K562 (cell line): Measurements from ENCODE around the gene FGGY. TPM values are rescaled to one million over a fixed set of nuclear protein-coding genes. Genes with fewer than 3 reads are reported as not detected.

Experiments
- ATAC-seq: fragments of 200-7000 bp; cut with Tn5 transposase; 3 replicates; pipeline ENCODE4 v1.9.1; 2020; ENCODE audit warnings: moderate library complexity
- BruUV-seq: library from RNA; stranded (reverse); fragments of 400-500 nt; replicated peaks from 2 replicates; lab custom pipeline; 2021; lab: Mats Ljungman, UMichigan
- CTCF ChIA-PET: fragments of 300-600 bp; formaldehyde crosslinking; extraction: SDS; loops from one replicate; lab custom pipeline; 2021; ENCODE audit warnings: low intra/inter-chr PET ratio; lab: Yijun Ruan, JAX
- POLR2A ChIA-PET: fragments of 300-600, 350-650 bp; sonication (Branson Sonifier 250); formaldehyde crosslinking; extraction: SDS; loops from one replicate; lab custom pipeline; 2021; ENCODE audit warnings: antibody characterized with exemption, inconsistent platforms; lab: Yijun Ruan, JAX
- DNase-seq, 4 experiments: peaks; one replicate each; pipeline versions ENCODE4 v3.0.0 to v3.0.0-alpha.2; 2011 to 2018; ENCODE audit warnings: low spot score in 3 of 4, mixed read lengths in 3 of 4; ENCODE audit errors: extremely low read depth in 1 of 4
- FAIRE-seq: peaks from 2 replicates; lab custom pipeline; 2011; peaks lifted over from hg19 to GRCh38; lab: Jason Lieb, UNC
- H2AFZ ChIP-seq: 2 replicates; pipeline ENCODE4 v1.6.0; 2011; ENCODE audit warnings: low read depth, low read length, control low read depth, inconsistent platforms
- H3K27ac ChIP-seq: fragments of 200-600 bp; 3 replicates; pipeline ENCODE4 v1.8.0; 2011; ENCODE audit warnings: low read depth, mild to moderate bottlenecking, control low read depth, inconsistent platforms, low read length, moderate library complexity, mixed read lengths; ENCODE audit errors: extremely low read depth
- H3K27me3 ChIP-seq, 2 experiments: fragments of 300-600 bp in 1 of 2; 2 replicates in 1 of 2; 3 replicates in 1 of 2; pipeline versions ENCODE4 v1.6.0 to v1.8.0; 2011; ENCODE audit warnings: inconsistent platforms in 2 of 2, low read length in 2 of 2, mild to moderate bottlenecking in 1 of 2, mixed read lengths in 1 of 2, moderate library complexity in 1 of 2; ENCODE audit not compliant: control insufficient read depth in 2 of 2, insufficient read depth in 2 of 2
- H3K36me3 ChIP-seq: fragments of 300-600 bp; 3 replicates; pipeline ENCODE4 v1.8.0; 2011; ENCODE audit warnings: mild to moderate bottlenecking, low read length, inconsistent platforms; ENCODE audit not compliant: control insufficient read depth, insufficient read depth
- H3K4me1 ChIP-seq, 2 experiments: fragments of 200-600 bp in 1 of 2; replicated peaks in 1 of 2; 2 replicates in 1 of 2; 3 replicates in 1 of 2; pipeline versions ENCODE4 v1.5.1 to v1.8.0; 2011; ENCODE audit warnings: inconsistent platforms in 2 of 2, low read length in 2 of 2, mild to moderate bottlenecking in 1 of 2, mixed read lengths in 1 of 2, moderate library complexity in 1 of 2; ENCODE audit not compliant: control insufficient read depth in 2 of 2, insufficient read depth in 2 of 2
- H3K4me2 ChIP-seq: 2 replicates; pipeline ENCODE4 v1.6.1; 2011; ENCODE audit warnings: low read length, control low read depth, inconsistent platforms, mixed read lengths; ENCODE audit not compliant: insufficient read depth
- H3K4me3 ChIP-seq: fragments of 200-600 bp; sonication (generic), shearing (Covaris generic); 2 replicates; pipeline ENCODE4 v1.5.1; 2016; ENCODE audit warnings: control low read depth, inconsistent platforms
- H3K79me2 ChIP-seq: fragments of 200-600 bp; 3 replicates; pipeline ENCODE4 v1.8.0; 2011; ENCODE audit warnings: low read length, inconsistent platforms; ENCODE audit not compliant: control insufficient read depth, insufficient read depth
- H3K9ac ChIP-seq, 2 experiments: 2 replicates each; pipeline versions ENCODE4 v1.6.0 to v1.6.1; 2011; ENCODE audit warnings: low read depth in 2 of 2, low read length in 2 of 2, control low read depth in 1 of 2, inconsistent platforms in 1 of 2, mild to moderate bottlenecking in 1 of 2, mixed read lengths in 1 of 2; ENCODE audit not compliant: insufficient read depth in 1 of 2
- H3K9me1 ChIP-seq: one replicate; pipeline ENCODE4 v1.6.0; 2011; ENCODE audit warnings: inconsistent platforms, mild to moderate bottlenecking, low read length, moderate library complexity; ENCODE audit not compliant: control insufficient read depth, insufficient read depth
- H3K9me3 ChIP-seq: replicated peaks from 2 replicates; pipeline ENCODE4 v1.5.1; 2011; ENCODE audit warnings: low read depth, low read length, inconsistent platforms; ENCODE audit not compliant: control insufficient read depth, insufficient read depth
- H4K20me1 ChIP-seq: replicated peaks from 2 replicates; pipeline ENCODE4 v1.6.1; 2011; ENCODE audit warnings: low read length, inconsistent platforms, mixed read lengths; ENCODE audit not compliant: control insufficient read depth, insufficient read depth
- HNRNPK ChIP-seq: fragments of 200-400 bp; formaldehyde crosslinking; IDR thresholded peaks from one replicate; pipeline ENCODE4 v1.6.1; 2018; ENCODE audit warnings: mild to moderate bottlenecking, low read depth, low read length; ENCODE audit not compliant: poor library complexity, severe bottlenecking
- JUND ChIP-seq, 2 experiments: IDR thresholded peaks; 2 replicates in 1 of 2; 3 replicates in 1 of 2; pipeline ENCODE4 v1.6.1; 2011; ENCODE audit warnings: borderline replicate concordance in 2 of 2, low read depth in 2 of 2, low read length in 2 of 2, improper control_type of control experiment in 1 of 2, missing biosample characterization in 1 of 2, missing genetic modification characterization in 1 of 2, missing genetic modification reagents in 1 of 2
- NFATC3 ChIP-seq: fragments of 450-650 bp; IDR thresholded peaks from 2 replicates; pipeline ENCODE4 v1.6.1; 2017; ENCODE audit warnings: mild to moderate bottlenecking
- ZFP36 ChIP-seq: fragments of 150-350 bp; IDR thresholded peaks from 2 replicates; pipeline ENCODE4 v1.6.1; 2018; ENCODE audit warnings: low read length, low read depth; ENCODE audit not compliant: partially characterized antibody
- ZNF324 ChIP-seq: fragments of 250-450 bp; sonication (Bioruptor Pico); IDR thresholded peaks from 2 replicates; pipeline ENCODE4 v1.4.0; 2020; ENCODE audit warnings: mild to moderate bottlenecking
- WGBS: fragments of 100-300 bp; shearing (Covaris generic); methylation state at CpG from one replicate; pipeline ENCODE4 v1.1.6; 2016; ENCODE audit warnings: low coverage, mixed read lengths; ENCODE audit not compliant: insufficient coverage; ENCODE audit errors: missing lambda C conversion rate; 5-methylcytosine and 5-hydroxymethylcytosine counted together
- in situ Hi-C: fragments of 300-500 bp; cut with MboI; formaldehyde crosslinking; loops from 4 replicates; pipeline ENCODE4 v1.15.0; 2018; ENCODE audit warnings: inconsistent platforms, mixed read lengths
- intact Hi-C: fragments of 100-400 bp; cut with micrococcal nuclease; formaldehyde crosslinking; loops from 2 replicates; pipeline ENCODE4 v1.14.2; 2022
- polyA plus RNA-seq, 8 experiments: library from polyadenylated mRNA; depleted of rRNA in 4 of 8; stranded (reverse) in 5 of 8; unstranded in 3 of 8; fragments of >200 nt; fragmentation: Nextera tagmentation in 2 of 8; fragmentation: Illumina TruSeq in 1 of 8; extraction: Ambion mirVana in 2 of 8; extraction: Trizol in 1 of 8; gene quantifications; 2 replicates each; pipeline versions ENCODE4 v1.2.1 to v1.2.3, GENCODE V29; 2011 to 2014; ENCODE audit warnings: inconsistent platforms in 1 of 8, missing spikeins in 1 of 8
- total RNA-seq, 7 experiments: library from RNA; depleted of rRNA in 6 of 7; stranded (reverse); fragments of >200 nt in 6 of 7; fragmentation: Illumina TruSeq in 2 of 7; extraction: Trizol in 2 of 7; gene quantifications; 2 replicates each; pipeline versions ENCODE4 v1.2.1 to v1.2.3, GENCODE V29; 2011 to 2021; ENCODE audit warnings: low replicate concordance in 1 of 7

Gene FGGY
- total and polyA plus RNA-seq, 9 of the 15 experiments (the other 6 are each of a cell fraction or from before 2014, with no cell fraction given) = 9.7 to 19.2 (median 12.6) TPM

DNA sequence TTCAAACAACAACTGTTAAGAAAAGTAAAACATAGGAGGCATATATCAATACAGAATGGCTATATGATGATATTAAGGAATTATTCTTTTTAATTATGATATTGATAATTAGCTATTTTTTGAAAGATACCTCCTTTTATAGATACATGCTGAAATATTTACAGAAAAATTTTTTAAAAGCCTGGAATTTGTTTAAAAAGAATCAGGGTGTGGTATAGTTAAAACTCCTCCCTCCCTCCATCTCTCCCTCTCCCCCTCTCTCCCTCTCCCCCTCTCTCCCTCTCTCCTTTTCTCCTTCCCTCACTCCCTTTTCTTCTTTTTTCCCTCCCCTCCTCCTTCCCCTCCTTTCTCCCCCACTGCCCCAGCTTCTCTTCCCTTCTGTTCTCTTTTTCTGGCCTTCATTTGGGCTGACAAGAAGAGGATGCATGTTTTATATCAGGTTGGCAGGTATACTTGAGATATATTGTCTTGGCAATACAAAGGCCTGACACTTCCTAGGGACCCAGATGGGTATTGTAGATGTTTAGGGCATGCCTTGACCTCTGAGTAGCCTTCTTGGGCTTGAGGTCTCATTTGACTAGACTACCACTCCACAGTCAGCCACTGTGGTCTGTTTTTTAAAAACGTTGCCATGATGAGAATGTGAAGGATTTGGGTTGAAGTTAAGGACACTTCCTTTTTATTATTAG is 124.5 kb downstream of the FGGY start:
- ATAC-seq (no peak), DNase-seq (no peak), FAIRE-seq (no peak)
- Histone ChIP-seq H3K9me3 (no peaks in the 10 kb centered on the region), H3K79me2 (no peaks in the 10 kb centered on the region), H3K4me1 (no peaks in the 10 kb centered on the region; a peak in 1 of 5 replicates), H4K20me1 (no peaks in the 10 kb centered on the region), H3K27ac (no peak overlapping the region), H3K9ac (no peak overlapping the region), H2AFZ (no peak overlapping the region), H3K4me2 (no peak overlapping the region), H3K4me3 (no peak overlapping the region), H3K36me3 (no peaks in the 10 kb centered on the region), H3K9me1 (no peaks in the 10 kb centered on the region), H3K27me3 (no peaks in the 10 kb centered on the region; a peak in 1 of 5 replicates)
- no TSS peak for BruUV-seq
- intact Hi-C loops = no loop called here
- CTCF ChIA-PET = no interaction called here
- peak; percentile 89 for TF ChIP-seq HNRNPK
- no peak for TF ChIP-seq JUND (IDR thresholded peaks at IDR 0.05; ENCODE audit: borderline replicate concordance, low read depth, low read length)
- no peak for TF ChIP-seq JUND (tag; IDR thresholded peaks at IDR 0.05; ENCODE audit: borderline replicate concordance, low read depth, low read length)
- POLR2A ChIA-PET = no interaction called here
- WGBS = 0% methylated on average over 1 of the region's 1 CpG
- in situ Hi-C loops = no loop called here

DNA sequence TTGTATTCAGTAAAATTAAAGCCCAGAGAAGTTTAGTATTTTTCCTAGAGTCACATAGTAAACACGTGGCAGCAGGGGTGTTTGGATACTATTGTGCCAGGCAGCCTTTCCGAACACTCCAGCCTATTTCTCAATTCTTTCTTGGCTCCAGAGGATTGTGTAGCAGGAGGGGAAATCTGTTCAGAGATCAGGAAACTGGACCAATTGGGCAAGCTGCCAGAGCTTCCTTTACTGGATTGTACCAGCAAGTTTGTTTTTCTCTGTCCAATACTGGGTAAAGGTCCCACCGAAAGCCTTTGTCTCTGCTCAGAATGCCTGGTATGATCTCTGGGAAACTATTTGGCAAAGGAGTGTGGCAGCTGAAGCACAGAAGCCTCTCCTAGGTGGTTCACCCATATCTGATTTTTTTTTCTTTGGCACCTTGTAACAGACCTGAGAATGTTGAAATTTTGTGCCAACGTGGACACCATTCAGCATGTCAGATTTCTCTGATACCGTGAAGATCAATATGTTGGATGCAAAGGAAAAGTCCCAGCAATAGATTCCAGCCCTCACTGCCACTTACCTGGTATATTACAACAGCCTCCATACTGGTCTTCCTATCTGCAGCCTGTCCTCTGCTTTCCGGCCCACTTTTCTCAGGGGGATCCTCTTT is 126.2 kb downstream of the FGGY start:
- no peaks in the 10 kb centered on the region for H3K79me2 ChIP-seq
- no peaks in the 10 kb centered on the region for H3K36me3 ChIP-seq
- ATAC-seq (no peak), FAIRE-seq (no peak), DNase-seq (no peak)
- no peak overlapping the region for H3K9ac ChIP-seq
- no peaks in the 10 kb centered on the region for H3K9me3 ChIP-seq
- H3K27me3 ChIP-seq = no peaks in the 10 kb centered on the region; a peak in 1 of 5 replicates
- BruUV-seq = no TSS peak
- H3K4me3 ChIP-seq = no peak overlapping the region
- H3K27ac ChIP-seq = no peak overlapping the region
- POLR2A ChIA-PET = no interaction called here
- TF ChIP-seq ZFP36 (no peak), NFATC3 (no peak), ZNF324 (CRISPR knock-in tag) (no peak)
- WGBS = 12% methylated on average over 6 of the region's 6 CpGs
- peaks cover 0 to 11% of the 10 kb centered on the region in 2 experiments; a peak in 2 of 5 replicates for H3K4me1 ChIP-seq
- H3K4me2 ChIP-seq = no peak overlapping the region
- in situ Hi-C loops (no loop called here), intact Hi-C loops (no loop called here)
- CTCF ChIA-PET = no interaction called here
- H4K20me1 ChIP-seq = no peaks in the 10 kb centered on the region
- no peaks in the 10 kb centered on the region for H3K9me1 ChIP-seq
- H2AFZ ChIP-seq = no peak overlapping the region
